Measurements from ENCODE around the gene LZTR1. TPM values are rescaled to one million over a fixed set of nuclear protein-coding genes. Genes with fewer than 3 reads are reported as not detected.

LZTR1 gene
- total RNA-seq, 1 experiment from 2014 or later: 41.0 TPM

DNA sequence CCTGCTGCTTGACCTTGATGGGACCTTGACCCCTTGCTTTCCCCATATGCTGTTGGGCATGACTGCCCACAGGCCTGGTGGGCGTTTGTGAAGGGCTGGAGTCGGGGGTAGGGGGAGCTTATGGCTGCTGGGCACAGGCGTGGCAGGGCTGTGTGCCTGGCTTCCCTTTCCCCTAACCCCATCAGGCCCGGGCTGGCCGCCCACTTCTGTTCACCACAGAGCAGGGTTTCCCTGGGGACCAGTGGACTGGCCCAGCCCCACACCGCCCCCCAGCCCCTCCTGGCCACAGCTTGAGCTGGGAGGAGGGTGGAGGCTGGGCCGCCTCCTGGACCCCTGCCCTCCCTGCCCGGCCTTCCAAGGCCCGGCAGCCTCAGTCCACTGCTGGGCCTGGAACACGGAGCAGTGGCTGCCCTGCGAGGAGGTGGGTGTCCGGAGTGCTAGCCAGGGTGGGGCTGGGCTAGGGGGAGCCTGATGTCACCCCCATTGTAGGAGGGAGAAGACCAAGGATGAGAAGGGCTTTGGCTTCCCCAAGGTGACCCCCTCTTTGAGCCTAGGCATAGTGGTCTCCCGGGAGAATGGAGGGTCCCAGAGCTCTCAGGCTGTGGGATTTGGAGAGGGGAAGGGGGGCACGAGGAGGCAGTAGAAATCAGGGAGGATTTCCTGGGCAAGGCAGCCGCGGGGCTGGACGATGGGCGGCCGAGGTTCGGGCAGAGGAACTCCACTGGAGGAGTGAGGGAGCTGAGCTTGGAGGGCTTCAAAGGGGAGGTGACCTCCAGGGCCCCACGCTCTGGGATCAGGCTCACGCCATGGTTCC is 15.0 kb upstream of the LZTR1 start, which contains the start of gene AIFM3:
Gene AIFM3, plus strand, starts transcription at position 373 of the 814 bp plus-strand sequence. CDS start 690 bp downstream, outside the sequence.
- no peaks in the 10 kb centered on the region for H3K79me2 ChIP-seq (ENCODE audit: low read length)
- no peak within 1 kb of the TSS for H3K9ac ChIP-seq (ENCODE audit: low read length)
- H4K20me1 ChIP-seq (ENCODE audit: low read length): no peaks in the 10 kb centered on the region
- ChIA-PET CTCF (no interaction called here), POLR2A (ENCODE audit: unreplicated experiment) (no interaction called here)
- H2AFZ ChIP-seq (ENCODE audit: low read length): no peak within 1 kb of the TSS
- DNase-seq (no peak), ATAC-seq (no peak)
- H3K4me1 ChIP-seq (ENCODE audit: insufficient read depth, low read length): no peaks in the 10 kb centered on the region
- no peaks in the 10 kb centered on the region for H3K9me3 ChIP-seq (ENCODE audit: low read length)
- H3K36me3 ChIP-seq (ENCODE audit: low read depth, low read length): no peaks in the 10 kb centered on the region
- no peak within 1 kb of the TSS for H3K27ac ChIP-seq (ENCODE audit: low read length)
- H3K27me3 ChIP-seq (ENCODE audit: low read length): no peaks in the 10 kb centered on the region
- no peak within 1 kb of the TSS for H3K4me2 ChIP-seq (ENCODE audit: low read length)
- no TSS peak for BruUV-seq (replicated peaks)
- intact Hi-C loops (cut with micrococcal nuclease): no loop called here
- no peak within 1 kb of the TSS for H3K4me3 ChIP-seq (ENCODE audit: low read length)
- TF ChIP-seq EZH2phosphoT487 (IDR thresholded peaks at IDR 0.05; ENCODE audit: borderline replicate concordance, low read length) (no peak), EZH2 (IDR thresholded peaks at IDR 0.05; ENCODE audit: low read length, unreplicated experiment) (no peak)
- TF ChIP-seq, protein P1, sequence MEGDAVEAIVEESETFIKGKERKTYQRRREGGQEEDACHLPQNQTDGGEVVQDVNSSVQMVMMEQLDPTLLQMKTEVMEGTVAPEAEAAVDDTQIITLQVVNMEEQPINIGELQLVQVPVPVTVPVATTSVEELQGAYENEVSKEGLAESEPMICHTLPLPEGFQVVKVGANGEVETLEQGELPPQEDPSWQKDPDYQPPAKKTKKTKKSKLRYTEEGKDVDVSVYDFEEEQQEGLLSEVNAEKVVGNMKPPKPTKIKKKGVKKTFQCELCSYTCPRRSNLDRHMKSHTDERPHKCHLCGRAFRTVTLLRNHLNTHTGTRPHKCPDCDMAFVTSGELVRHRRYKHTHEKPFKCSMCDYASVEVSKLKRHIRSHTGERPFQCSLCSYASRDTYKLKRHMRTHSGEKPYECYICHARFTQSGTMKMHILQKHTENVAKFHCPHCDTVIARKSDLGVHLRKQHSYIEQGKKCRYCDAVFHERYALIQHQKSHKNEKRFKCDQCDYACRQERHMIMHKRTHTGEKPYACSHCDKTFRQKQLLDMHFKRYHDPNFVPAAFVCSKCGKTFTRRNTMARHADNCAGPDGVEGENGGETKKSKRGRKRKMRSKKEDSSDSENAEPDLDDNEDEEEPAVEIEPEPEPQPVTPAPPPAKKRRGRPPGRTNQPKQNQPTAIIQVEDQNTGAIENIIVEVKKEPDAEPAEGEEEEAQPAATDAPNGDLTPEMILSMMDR (conservative IDR thresholded peaks at IDR 0.05; ENCODE audit: low read depth, low read length): no peak
- no peaks in the 10 kb centered on the region for H3K9me2 ChIP-seq (replicated peaks; ENCODE audit: low read length)
- no peaks in the 10 kb centered on the region for H3F3A ChIP-seq (ENCODE audit: low read length, unreplicated experiment)

DNA sequence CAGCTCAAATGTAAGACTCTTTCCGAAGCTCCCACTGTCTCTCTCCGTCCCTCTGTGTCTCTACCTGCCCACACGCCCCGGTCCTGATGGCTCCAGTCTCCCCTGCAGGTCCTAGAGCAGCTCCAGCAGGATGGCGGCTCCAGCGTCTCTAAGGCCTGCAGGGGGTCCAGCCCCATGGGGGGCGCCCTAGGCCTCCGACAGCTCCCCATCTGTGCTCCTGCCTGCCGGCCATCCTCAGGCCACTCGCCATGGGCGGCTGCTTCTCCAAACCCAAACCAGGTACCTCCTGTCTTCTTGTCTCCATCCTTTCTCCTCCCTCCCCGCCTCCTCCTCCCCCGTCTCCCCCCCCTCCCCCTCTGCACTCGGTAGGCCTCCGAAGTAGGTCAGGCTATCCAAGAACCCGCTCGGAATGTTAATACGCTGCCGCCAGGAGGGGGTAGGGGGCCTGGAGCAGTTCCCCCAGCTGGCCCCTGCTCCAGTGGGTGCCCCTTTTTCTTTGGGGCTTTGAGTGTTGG is 14.3 kb upstream of the LZTR1 start:
- ChIA-PET CTCF (interaction anchor here (0.6 kb wide), 1 partner anchor 51 kb away, joined by 5 read pairs; no protein-coding TSS in a partner anchor), POLR2A (ENCODE audit: unreplicated experiment) (no interaction called here)
- Histone ChIP-seq H3K27me3 (ENCODE audit: low read length) (no peaks in the 10 kb centered on the region), H3K4me1 (ENCODE audit: insufficient read depth, low read length) (no peaks in the 10 kb centered on the region), H3K9me3 (ENCODE audit: low read length) (no peaks in the 10 kb centered on the region), H3K36me3 (ENCODE audit: low read depth, low read length) (no peaks in the 10 kb centered on the region), H3K27ac (ENCODE audit: low read length) (no peak overlapping the region), H3K9ac (ENCODE audit: low read length) (no peak overlapping the region), H3F3A (ENCODE audit: low read length, unreplicated experiment) (no peaks in the 10 kb centered on the region), H3K9me2 (replicated peaks; ENCODE audit: low read length) (no peaks in the 10 kb centered on the region), H3K79me2 (ENCODE audit: low read length) (no peaks in the 10 kb centered on the region), H3K4me2 (ENCODE audit: low read length) (no peak overlapping the region), H2AFZ (ENCODE audit: low read length) (no peak overlapping the region), H3K4me3 (ENCODE audit: low read length) (no peak overlapping the region), H4K20me1 (ENCODE audit: low read length) (no peaks in the 10 kb centered on the region)
- no TSS peak for BruUV-seq (replicated peaks)
- intact Hi-C loops (cut with micrococcal nuclease): no loop called here
- ATAC-seq (no peak), DNase-seq (no peak)
- TF ChIP-seq, protein P1 (conservative IDR thresholded peaks at IDR 0.05; ENCODE audit: low read depth, low read length): no peak
- TF ChIP-seq EZH2phosphoT487 (IDR thresholded peaks at IDR 0.05; ENCODE audit: borderline replicate concordance, low read length) (no peak), EZH2 (IDR thresholded peaks at IDR 0.05; ENCODE audit: low read length, unreplicated experiment) (no peak)

Data from PC-3 (cell line).